ENCODE results near the gene EPHB6.

EPHB6 gene

DNA sequence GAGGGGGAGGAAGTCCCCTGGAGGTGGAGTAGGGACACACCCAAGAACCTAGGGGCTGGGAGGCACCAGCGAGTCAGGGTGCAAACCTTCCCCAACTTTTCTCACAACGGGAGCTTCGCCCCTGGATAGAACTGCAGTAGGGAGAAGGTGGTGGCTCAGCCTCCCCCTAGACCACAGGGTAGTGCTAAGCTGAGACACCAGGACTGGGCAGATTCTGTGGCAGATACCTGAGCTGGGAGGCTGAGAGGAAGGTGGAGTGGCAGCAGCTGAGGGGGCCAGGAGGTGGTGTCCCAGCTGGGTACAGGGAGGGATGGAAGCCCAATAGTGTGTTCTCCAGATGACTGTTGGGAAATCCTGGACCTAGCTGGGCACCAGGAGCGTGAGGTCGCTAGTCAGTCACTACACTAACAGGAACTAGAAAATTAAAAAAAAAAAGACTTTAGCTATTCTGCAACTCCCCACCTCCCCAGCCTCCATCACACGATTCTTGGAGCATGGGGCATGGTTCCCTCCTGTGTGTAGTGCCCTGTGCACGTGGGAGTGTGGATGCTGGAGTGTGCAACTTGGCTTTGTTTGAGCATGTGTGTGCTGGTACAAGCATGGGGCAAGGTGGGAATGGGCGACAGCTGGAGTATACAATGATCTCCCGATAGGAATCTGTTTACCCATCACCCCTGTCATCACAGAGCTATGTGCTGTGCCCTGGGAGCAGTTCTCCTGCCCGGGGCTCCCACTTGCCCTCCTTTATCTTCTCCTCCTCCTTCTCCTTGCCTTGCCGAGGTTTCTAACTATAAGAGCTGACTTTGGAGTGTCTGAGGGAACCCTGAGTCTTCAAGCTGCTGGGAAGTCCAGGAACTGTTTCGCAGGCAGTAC lies 39.5 kb downstream of the EPHB6 start:
- Histone ChIP-seq H2AFZ (no peak overlapping the region), H3K4me3 (ENCODE audit: low read depth, low read length) (no peak overlapping the region), H3K9me3 (ENCODE audit: control insufficient read depth, low read length) (no peaks in the 10 kb centered on the region), H3K27me3 (ENCODE audit: control insufficient read depth, insufficient read depth, low read length) (no peaks in the 10 kb centered on the region), H3K4me1 (no peaks in the 10 kb centered on the region), H3K9ac (no peak overlapping the region), H3K4me2 (ENCODE audit: low read length) (no peak overlapping the region), H3K36me3 (ENCODE audit: control insufficient read depth, insufficient read depth, low read length) (no peaks in the 10 kb centered on the region), H3K79me2 (no peaks in the 10 kb centered on the region), H3K27ac (no peak overlapping the region)
- TF ChIP-seq, protein P1, sequence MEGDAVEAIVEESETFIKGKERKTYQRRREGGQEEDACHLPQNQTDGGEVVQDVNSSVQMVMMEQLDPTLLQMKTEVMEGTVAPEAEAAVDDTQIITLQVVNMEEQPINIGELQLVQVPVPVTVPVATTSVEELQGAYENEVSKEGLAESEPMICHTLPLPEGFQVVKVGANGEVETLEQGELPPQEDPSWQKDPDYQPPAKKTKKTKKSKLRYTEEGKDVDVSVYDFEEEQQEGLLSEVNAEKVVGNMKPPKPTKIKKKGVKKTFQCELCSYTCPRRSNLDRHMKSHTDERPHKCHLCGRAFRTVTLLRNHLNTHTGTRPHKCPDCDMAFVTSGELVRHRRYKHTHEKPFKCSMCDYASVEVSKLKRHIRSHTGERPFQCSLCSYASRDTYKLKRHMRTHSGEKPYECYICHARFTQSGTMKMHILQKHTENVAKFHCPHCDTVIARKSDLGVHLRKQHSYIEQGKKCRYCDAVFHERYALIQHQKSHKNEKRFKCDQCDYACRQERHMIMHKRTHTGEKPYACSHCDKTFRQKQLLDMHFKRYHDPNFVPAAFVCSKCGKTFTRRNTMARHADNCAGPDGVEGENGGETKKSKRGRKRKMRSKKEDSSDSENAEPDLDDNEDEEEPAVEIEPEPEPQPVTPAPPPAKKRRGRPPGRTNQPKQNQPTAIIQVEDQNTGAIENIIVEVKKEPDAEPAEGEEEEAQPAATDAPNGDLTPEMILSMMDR (IDR thresholded peaks at IDR 0.05): no peak

DNA sequence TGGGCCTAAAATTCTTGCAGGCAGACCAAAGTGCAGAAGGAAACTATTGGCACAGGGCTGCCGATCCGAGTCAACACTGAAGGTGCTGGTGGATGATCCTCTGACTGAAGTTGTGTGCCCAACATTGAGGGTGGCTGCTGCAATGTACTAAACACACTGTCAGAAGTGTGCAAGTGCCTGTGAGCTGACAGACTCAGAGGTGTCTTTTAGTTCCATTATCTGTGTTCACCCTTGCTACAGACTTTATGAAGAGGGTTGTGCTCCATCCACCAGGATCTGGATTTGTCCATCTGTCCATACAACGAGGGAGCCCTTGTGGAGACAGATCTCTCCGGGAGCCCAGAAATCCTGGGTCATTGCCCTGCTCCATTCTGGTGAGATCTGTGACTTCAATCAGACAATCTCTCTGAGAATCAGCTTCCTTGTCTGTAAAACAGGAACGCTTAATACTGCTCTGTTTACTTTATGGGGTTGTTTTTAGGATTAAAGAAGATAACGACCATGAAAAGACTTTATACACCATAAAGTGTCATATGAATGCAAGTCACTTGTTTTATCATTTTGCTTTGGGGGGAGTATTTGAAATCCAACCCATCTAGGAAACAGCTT lies 40.2 kb downstream of the EPHB6 start:
- TF ChIP-seq, protein P1 (IDR thresholded peaks at IDR 0.05): no peak

DNA sequence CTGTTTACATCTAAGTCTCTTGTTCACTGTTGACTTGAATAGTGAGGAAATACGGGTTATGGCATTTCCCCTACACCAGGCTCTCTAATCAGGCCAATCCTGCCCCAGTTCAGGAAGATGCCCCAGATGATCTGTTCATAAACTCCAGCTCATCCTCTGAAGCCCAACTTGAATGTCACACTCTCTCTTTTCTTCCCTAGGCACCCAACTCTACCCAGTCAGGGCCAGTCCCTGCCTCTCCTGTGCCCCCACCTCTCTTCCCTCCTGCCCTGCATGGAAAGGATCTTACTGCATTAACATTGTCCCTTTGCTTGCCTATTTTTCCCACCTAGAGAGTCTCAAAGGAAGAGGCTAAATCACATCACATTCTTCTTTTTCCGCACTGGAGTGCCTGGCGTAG lies 41.3 kb downstream of the EPHB6 start:
- Histone ChIP-seq H3K4me3 (ENCODE audit: low read depth, low read length) (no peak overlapping the region), H3K4me1 (no peaks in the 10 kb centered on the region), H3K79me2 (no peaks in the 10 kb centered on the region), H2AFZ (no peak overlapping the region), H3K36me3 (ENCODE audit: control insufficient read depth, insufficient read depth, low read length) (no peaks in the 10 kb centered on the region), H3K27ac (no peak overlapping the region), H3K4me2 (ENCODE audit: low read length) (no peak overlapping the region), H3K9me3 (ENCODE audit: control insufficient read depth, low read length) (no peaks in the 10 kb centered on the region), H3K9ac (no peak overlapping the region), H3K27me3 (ENCODE audit: control insufficient read depth, insufficient read depth, low read length) (no peaks in the 10 kb centered on the region)
- TF ChIP-seq, protein P1 (IDR thresholded peaks at IDR 0.05): no peak

More for the DNA sequence above, 40.2 kb downstream of the EPHB6 start:
- Histone ChIP-seq H3K27me3 (ENCODE audit: control insufficient read depth, insufficient read depth, low read length) (no peaks in the 10 kb centered on the region), H3K9ac (no peak overlapping the region), H3K4me2 (ENCODE audit: low read length) (no peak overlapping the region), H3K79me2 (no peaks in the 10 kb centered on the region), H3K36me3 (ENCODE audit: control insufficient read depth, insufficient read depth, low read length) (no peaks in the 10 kb centered on the region), H3K4me1 (no peaks in the 10 kb centered on the region), H3K27ac (no peak overlapping the region), H3K9me3 (ENCODE audit: control insufficient read depth, low read length) (no peaks in the 10 kb centered on the region), H2AFZ (no peak overlapping the region), H3K4me3 (ENCODE audit: low read depth, low read length) (no peak overlapping the region)

DNA sequence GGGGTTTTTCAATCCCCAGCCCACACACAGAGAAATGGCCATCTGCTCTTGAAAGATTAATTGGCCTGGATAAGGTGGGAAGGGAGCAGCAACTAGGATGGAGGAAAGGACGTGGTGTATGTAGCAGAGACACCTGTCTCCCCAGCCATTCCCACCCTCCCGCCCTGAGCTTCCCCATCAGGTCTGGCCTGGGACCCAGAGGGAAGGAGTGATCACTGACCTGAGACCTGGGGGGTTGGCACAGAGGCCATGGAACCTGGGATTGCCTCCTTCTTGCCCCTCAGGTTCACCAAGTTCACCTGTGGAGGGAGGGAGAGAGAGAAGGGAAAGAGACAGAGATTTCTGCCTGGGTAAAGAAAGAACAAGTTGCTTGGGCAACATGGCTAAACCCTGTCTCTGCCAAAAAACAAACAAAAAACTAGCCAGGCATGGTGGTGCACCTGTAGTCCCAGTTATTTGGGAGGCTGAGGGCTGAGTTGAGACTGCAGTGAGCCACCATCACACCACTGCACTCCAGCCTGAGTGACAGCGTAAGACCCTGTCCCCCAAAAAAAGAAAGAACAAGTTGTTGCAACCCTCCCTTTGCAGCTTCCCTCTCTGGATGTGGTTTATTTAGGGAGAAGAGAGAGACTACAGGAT lies 42.0 kb downstream of the EPHB6 start:
- Histone ChIP-seq H3K27me3 (ENCODE audit: control insufficient read depth, insufficient read depth, low read length) (no peaks in the 10 kb centered on the region), H3K9me3 (ENCODE audit: control insufficient read depth, low read length) (no peaks in the 10 kb centered on the region), H3K36me3 (ENCODE audit: control insufficient read depth, insufficient read depth, low read length) (no peaks in the 10 kb centered on the region), H3K79me2 (no peaks in the 10 kb centered on the region), H3K9ac (no peak overlapping the region), H3K4me2 (ENCODE audit: low read length) (no peak overlapping the region), H2AFZ (no peak overlapping the region), H3K27ac (no peak overlapping the region), H3K4me1 (no peaks in the 10 kb centered on the region), H3K4me3 (ENCODE audit: low read depth, low read length) (no peak overlapping the region)
- TF ChIP-seq, protein P1 (IDR thresholded peaks at IDR 0.05): no peak

Data from parathyroid adenoma (tissue), 2 donors.